Stimulated activated CD8-positive, alpha-beta memory T cell treated with anti-CD3 and anti-CD28 coated beads, Interleukin-7, amount 100 ng/mL, for 48 hours (primary cell): ENCODE measurements around the gene DCX.
"Not testable (repeated sequence)": the region's sequence is repeated elsewhere in the genome, so short reads cannot be mapped to it uniquely, and the experiment has no call there.

ENCODE experiments used
- DNase-seq, 2 donors: peaks; one replicate each; pipeline ENCODE4 v3.0.0-alpha.2; 2020; ENCODE audit warnings: low read depth in 1 of 2; ENCODE audit errors: extremely low read depth in 1 of 2

DCX gene

GRCh38 chrX:111375747-111376146, 36.2 kb downstream of the DCX start:
- no peak for DNase-seq

GRCh38 chrX:111372086-111372485, 39.9 kb downstream of the DCX start:
- DNase-seq = no peak

DNA sequence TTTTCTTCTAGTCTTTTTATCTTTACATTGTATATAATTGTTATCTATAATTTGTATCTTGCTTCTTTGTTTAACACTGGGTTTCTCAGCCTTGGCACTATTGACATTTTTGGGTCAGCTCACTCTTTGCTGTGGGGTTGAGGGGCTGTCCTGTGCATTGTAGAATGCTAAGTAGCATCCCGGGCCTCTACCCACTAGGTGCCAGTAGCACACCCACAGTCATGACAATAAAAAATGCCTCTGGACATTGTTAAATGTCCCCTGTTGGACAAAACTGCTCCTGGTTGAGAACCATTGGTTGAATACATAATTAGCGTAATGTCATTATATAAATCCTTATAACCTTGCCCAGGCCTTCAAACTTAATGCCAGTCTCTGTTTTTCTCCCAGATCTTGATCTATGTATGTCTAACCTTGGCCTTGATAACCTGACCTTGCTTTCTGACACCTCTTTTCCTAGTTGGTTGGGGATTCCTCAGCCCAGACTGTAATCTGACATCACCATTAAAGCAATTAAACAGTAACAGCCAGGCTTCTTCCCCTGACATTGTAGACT, 46.1 kb downstream of the DCX start:
- no peak for DNase-seq

GRCh38 chrX:111363741-111364140, 48.3 kb downstream of the DCX start:
- DNase-seq = no peak

GRCh38 chrX:111361751-111362150, 50.2 kb downstream of the DCX start:
- no peak for DNase-seq

DNA sequence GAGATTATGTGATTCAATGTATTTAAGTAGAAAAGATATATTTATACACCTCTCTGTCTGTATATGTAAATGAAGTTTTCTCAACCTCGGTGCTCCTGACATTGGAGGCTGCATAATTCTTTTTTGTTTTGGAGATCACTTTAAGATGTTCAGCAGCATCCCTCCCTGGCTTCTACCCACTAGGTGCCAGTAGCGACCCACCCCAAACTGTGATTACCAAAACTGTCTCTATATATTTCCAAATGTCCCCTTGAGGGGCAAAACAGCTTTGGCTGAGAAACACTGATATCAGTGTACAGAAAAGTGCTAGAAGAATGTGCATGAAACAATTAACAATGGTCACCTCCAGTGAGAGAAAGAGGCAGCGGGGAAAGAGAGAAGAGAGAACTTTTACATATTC, 51.2 kb downstream of the DCX start:
- DNase-seq = no peak

DNA sequence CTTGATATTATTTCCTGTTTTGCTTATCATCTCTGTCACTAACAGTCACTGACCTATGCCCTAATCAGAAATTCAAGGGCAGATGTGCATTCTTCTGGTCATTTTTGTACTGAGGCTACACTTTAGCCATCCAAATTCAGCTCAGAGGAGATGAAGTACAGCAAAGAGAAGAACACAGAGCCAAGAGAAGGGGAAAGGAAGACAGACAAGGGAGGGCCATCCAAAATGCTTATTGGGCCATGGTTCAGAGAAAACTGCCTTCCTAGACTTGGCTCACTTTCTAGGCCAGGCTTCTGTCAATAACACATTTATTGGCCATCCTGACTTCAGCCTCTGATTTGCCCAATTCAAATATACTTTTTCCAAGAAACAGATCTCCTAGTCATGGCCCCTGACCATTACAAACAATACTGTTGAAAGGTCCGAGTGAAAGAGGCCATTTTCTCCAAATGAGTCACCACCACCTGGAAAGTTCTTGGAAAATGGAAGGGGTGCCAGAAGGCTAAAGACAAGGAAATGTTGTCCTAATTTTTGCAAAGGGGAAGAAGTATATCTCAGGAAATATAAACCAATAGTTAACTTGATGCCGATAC, 56.4 kb downstream of the DCX start:
- no peak for DNase-seq

- no peak for DNase-seq
Measured at GRCh38 chrX:111354496-111354895, 57.5 kb downstream of the DCX start.

- DNase-seq = no peak
Measured at GRCh38 chrX:111353793-111354192, 58.2 kb downstream of the DCX start.

GRCh38 chrX:111352424-111352823, 59.6 kb downstream of the DCX start:
- DNase-seq = no peak

DNA sequence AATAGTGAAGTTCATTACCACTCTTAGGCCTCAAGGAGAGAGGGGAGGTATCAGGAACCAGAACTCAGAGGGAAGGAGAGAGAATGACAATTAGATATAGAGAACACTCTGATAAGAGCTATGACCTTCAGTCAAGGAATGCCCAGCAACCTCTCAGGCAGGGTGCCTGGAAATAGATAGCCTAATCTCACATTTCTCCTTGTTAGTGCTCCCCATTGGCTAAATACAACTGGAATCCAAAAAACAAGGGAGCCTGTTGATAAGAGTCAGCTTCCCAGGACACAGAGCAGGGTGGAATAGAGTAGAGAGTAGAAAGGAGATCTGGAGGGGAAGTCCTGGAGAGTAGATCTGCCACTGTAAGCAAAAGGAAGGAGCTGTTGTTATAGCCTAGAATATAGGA, 62.1 kb downstream of the DCX start:
- DNase-seq = no peak

GRCh38 chrX:111349101-111349500, 62.9 kb downstream of the DCX start:
- DNase-seq = no peak

GRCh38 chrX:111348429-111348828, 63.6 kb downstream of the DCX start:
- DNase-seq = no peak

- DNase-seq = not testable (repeated sequence)
Measured at GRCh38 chrX:111346150-111346549, 65.8 kb downstream of the DCX start.

DNA sequence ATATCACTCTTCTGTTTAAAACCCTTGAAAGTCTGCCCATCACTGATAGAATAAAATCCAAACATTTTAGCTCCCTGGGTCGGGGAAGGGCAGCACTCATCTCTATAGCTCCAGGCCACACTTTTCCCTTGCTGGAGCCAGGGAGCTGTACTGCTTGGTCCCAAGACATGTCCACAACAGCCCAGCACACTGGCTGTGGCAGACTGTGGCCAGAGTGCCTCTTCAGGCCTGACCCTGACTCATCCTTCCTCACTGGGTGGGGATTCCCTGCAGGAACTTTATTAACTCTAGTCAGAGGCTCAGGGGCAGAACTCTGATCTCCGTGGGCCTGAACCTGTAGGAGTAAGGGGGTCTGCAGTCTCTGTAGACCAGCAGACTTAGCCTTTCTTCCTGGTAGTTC, 71.9 kb downstream of the DCX start:
- no peak for DNase-seq

DNA sequence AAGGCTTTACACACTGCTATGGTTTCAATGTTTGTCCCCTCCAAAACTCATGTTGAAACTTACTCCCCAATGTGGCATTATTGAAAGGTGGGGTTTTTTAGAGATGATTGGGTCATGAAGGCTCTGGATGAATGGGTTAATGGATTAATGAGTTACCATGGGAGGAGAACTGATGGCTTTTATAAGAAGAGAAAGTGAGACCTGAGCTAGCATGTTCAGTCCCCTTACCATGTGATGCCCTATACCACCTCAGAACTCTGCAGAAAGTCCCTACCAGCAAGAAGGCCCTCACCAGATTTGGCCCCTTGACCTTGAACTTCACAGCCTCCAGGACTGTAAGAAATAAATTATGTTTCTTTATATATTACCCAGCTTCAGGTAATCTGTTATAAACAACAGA, 72.8 kb downstream of the DCX start:
- DNase-seq = no peak

GRCh38 chrX:111338095-111338698, 73.8 kb downstream of the DCX start:
- no peak for DNase-seq

DNA sequence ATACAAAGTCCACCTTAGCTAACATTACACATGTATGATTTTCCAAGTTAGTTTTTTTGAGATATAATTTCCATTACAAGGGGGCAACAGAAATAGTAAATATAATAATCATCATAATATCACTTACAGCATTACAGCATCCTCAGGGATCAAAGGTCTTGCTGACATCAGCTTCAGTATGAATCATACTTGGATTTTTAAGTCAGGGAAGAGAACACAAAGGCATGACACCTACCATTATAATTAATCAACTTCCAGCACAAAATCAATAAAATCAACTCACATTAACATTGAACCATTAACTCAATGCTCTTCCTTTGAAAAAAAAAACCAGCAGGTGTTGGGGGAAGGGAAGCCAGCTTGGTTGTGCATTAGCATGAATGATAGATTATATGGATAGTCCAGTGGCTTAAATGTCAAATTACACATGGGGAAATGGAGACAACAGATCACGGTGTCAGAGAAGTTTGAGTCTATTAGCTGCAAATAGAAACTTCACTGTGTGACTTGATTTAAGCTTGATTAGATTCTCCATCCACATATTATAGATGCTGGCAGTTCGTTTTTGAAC, 74.8 kb downstream of the DCX start:
- DNase-seq = no peak

DNA sequence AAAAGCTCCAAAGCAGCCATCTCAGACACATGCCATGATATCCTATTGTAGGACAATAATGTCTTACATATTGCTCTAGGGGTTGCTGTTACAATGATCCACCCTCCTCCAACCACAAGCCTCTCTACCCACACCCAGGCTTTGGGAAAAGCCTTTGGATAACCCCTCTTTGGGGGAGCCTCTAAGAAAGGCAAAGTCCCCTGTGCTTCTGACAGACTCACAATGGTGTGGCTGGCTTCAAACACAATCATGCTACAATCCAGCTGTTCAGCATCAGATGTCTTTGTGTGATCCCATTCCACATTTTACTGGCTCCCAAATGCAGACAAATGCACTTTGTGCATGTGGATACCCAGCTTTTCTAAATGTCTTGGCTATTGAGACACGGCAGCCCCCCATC, 75.9 kb downstream of the DCX start:
- DNase-seq = no peak

DNA sequence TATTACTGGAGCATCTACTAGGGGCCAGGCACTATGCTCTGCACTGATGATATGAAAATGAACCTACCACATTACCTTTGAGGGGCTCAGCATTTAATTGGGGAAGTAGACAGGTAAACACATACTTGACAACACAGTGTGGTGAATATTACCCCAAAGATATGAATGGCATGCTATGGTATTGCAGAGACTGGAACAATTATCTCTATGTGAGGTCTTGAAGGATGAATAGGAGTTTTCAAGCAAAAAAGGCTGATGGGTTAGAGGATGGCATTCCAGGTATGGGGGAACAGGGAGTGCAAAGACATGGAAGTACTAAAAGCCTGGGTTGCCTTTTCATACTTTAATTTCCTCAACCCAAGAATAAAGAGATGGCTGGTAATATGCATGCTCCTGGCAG, 82.6 kb downstream of the DCX start:
- DNase-seq = no peak

DNA sequence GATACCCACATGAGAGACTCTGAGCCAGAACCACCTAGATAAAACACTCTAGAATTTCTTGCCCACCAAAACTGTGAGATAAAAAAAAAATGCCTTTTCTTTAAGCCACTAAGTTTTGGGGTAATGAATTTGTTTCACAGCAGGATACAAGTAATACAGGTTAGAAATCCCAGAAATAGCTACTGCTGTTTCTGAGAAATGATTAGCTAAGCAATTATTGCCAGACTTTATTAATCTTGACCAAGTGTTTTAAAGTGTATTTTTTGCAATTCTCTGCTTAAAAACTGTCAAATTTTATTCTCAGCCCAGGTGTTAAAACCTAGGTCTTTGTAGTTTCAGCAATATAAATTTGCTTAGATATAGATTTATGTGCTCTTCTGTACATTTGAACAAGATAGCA, 83.1 kb downstream of the DCX start:
- DNase-seq = no peak

DNA sequence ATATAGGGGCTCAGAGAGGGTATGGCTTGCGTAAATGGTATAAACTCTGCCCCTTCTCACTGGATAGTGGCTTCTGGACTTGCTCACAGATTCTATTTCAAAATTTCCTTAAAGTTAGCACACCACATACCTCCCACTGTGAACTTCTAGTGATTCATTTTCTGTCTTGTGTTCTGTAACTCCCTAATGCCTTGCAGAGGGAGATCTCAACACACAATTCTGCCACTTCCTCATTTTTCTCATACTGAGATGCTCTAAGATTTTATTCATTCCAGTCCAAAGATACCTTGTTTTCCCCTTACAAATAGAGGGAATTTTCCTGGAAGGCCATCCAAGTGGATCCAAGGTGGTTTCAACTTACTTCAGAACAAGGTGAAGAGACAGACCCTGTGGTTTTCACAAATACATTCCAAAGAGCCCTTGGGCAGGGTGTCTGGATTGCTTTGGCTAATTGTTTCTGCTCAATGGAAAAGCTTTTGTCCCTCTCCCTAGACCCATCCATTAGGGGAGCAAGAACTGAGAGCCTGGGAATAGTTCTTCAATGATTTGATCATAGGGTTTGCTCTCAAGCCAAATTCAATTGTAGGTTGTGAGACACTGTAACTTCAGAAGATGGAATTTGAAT, 89.6 kb downstream of the DCX start:
- DNase-seq = no peak
